IMR-90 (cell line): ENCODE data around the gene PACC1.

ENCODE experiments used
- BHLHE40 ChIP-seq: fragments of 150-350 bp; IDR thresholded peaks from 2 replicates; pipeline ENCODE4 v1.6.1; 2016; ENCODE audit warnings: mild to moderate bottlenecking, low read depth, low read length
- CEBPB ChIP-seq: IDR thresholded peaks from 2 replicates; pipeline ENCODE4 v1.6.1; 2012; ENCODE audit warnings: low read depth, low read length, improper control_type of control experiment
- CHD1 ChIP-seq: IDR thresholded peaks from 2 replicates; pipeline ENCODE4 v1.6.1; 2012; ENCODE audit warnings: low read depth, low read length, improper control_type of control experiment
- CTCF ChIP-seq: conservative IDR thresholded peaks from 2 replicates; pipeline ENCODE4 v1.5.1; 2012; ENCODE audit warnings: mild to moderate bottlenecking, low read depth, low read length, improper control_type of control experiment
- FOS ChIP-seq: fragments of 150-350 bp; IDR thresholded peaks from 2 replicates; pipeline ENCODE4 v1.6.1; 2016; ENCODE audit warnings: low read depth, low read length
- MAZ ChIP-seq: IDR thresholded peaks from 2 replicates; pipeline ENCODE4 v1.6.1; 2012; ENCODE audit warnings: low read depth, mild to moderate bottlenecking, low read length, improper control_type of control experiment, moderate library complexity, borderline replicate concordance
- MXI1 ChIP-seq: IDR thresholded peaks from 2 replicates; pipeline ENCODE4 v1.6.1; 2012; ENCODE audit warnings: low read depth, mild to moderate bottlenecking, low read length, moderate library complexity, borderline replicate concordance
- POLR2A ChIP-seq: IDR thresholded peaks from 2 replicates; pipeline ENCODE4 v1.6.1; 2012; ENCODE audit warnings: mild to moderate bottlenecking, low read depth, low read length
- RAD21 ChIP-seq: IDR thresholded peaks from 2 replicates; pipeline ENCODE4 v1.6.1; 2012; ENCODE audit warnings: low read length, improper control_type of control experiment
- RCOR1 ChIP-seq: IDR thresholded peaks from 2 replicates; pipeline ENCODE4 v1.6.1; 2012; ENCODE audit warnings: mild to moderate bottlenecking, low read length, improper control_type of control experiment; ENCODE audit not compliant: insufficient replicate concordance
- RFX5 ChIP-seq: IDR thresholded peaks from 2 replicates; pipeline ENCODE4 v1.8.0; 2012; ENCODE audit warnings: low read depth, mild to moderate bottlenecking, low read length, moderate library complexity
- USF2 ChIP-seq: fragments of 150-350 bp; IDR thresholded peaks from 2 replicates; pipeline ENCODE4 v1.6.1; 2017; ENCODE audit warnings: mild to moderate bottlenecking, antibody characterized with exemption, low read length, low read depth

GRCh38 chr1:212386029-212386428 is 28.7 kb downstream of the PACC1 start:
- no peak for TF ChIP-seq POLR2A
- no peak for TF ChIP-seq CHD1
- no peak for TF ChIP-seq RFX5
- TF ChIP-seq FOS, result no peak
- no peak for TF ChIP-seq CTCF
- no peak for TF ChIP-seq CEBPB
- TF ChIP-seq BHLHE40, result no peak
- TF ChIP-seq RCOR1, result no peak
- no peak for TF ChIP-seq USF2
- no peak for TF ChIP-seq MAZ
- TF ChIP-seq RAD21, result no peak
- no peak for TF ChIP-seq MXI1
